ENCODE data around the gene ADIG.

DNA sequence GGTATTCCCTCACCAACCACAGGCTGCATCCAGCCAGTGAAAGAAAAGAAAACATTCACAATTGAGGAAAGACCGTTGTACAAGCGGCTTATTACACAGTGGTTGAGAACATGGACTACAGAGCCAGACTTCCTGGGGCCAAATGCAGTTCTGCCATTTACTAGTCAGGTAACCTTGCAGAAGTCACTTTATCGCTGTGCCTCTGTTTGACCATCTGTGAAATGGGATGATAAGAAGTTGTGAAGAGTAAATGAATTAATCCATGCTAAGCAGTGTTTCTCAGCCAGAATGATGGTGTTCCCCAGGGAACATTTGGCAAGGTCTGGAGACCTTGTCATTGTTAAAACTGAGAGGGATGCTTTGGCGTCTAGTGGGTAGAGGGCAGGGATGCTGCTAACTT lies 35.5 kb downstream of the ADIG start:
- TF ChIP-seq, protein P1, sequence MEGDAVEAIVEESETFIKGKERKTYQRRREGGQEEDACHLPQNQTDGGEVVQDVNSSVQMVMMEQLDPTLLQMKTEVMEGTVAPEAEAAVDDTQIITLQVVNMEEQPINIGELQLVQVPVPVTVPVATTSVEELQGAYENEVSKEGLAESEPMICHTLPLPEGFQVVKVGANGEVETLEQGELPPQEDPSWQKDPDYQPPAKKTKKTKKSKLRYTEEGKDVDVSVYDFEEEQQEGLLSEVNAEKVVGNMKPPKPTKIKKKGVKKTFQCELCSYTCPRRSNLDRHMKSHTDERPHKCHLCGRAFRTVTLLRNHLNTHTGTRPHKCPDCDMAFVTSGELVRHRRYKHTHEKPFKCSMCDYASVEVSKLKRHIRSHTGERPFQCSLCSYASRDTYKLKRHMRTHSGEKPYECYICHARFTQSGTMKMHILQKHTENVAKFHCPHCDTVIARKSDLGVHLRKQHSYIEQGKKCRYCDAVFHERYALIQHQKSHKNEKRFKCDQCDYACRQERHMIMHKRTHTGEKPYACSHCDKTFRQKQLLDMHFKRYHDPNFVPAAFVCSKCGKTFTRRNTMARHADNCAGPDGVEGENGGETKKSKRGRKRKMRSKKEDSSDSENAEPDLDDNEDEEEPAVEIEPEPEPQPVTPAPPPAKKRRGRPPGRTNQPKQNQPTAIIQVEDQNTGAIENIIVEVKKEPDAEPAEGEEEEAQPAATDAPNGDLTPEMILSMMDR (conservative IDR thresholded peaks at IDR 0.05 in 1 of 2, IDR thresholded peaks at IDR 0.05 in 1 of 2; ENCODE audit: low read depth in 1 of 2, low read length in 2 of 2) = no peak
- TF ChIP-seq EZH2 (IDR thresholded peaks at IDR 0.05; ENCODE audit: low read length, missing control alignments) = no peak

Data from fibroblast of lung (primary cell).